Breast epithelium (tissue), 4 donors: ENCODE measurements around the gene MORN1. TPM values are rescaled to one million over a fixed set of nuclear protein-coding genes. Genes with fewer than 3 reads are reported as not detected.

ENCODE experiments used
- DNase-seq, 2 donors: peaks; one replicate each; pipeline ENCODE4 v3.0.0-alpha.2; 2019; ENCODE audit warnings: low spot score in 2 of 2
- H3K27ac ChIP-seq, 2 donors: fragments of 200-600 bp; sonication (generic) in 1 of 2; one replicate each; pipeline ENCODE4 v1.5.1; 2016 to 2019; ENCODE audit warnings: mild to moderate bottlenecking in 1 of 2
- H3K27me3 ChIP-seq, 2 donors: fragments of 200-600 bp; sonication (generic) in 1 of 2; one replicate each; pipeline versions ENCODE4 v1.5.1 to v1.6.0; 2017 to 2019; ENCODE audit warnings: control low read depth in 1 of 2, mild to moderate bottlenecking in 1 of 2
- H3K36me3 ChIP-seq: fragments of 200-600 bp; one replicate; pipeline ENCODE4 v1.5.1; 2019
- H3K4me1 ChIP-seq, 2 donors: fragments of 200-600 bp; sonication (generic); one replicate each; pipeline ENCODE4 v1.5.1; 2016 to 2019; ENCODE audit warnings: control low read depth in 1 of 2
- H3K4me3 ChIP-seq, 3 donors: fragments of 200-600 bp; sonication (generic); 1 replicate in 2 of 3; 2 replicates in 1 of 3; pipeline ENCODE4 v1.5.1; 2016 to 2019; ENCODE audit warnings: mild to moderate bottlenecking in 3 of 3, moderate library complexity in 2 of 3
- H3K9me3 ChIP-seq, 2 donors: fragments of 200-600 bp; sonication (generic) in 1 of 2; one replicate each; pipeline ENCODE4 v1.5.1; 2016 to 2019; ENCODE audit warnings: control low read depth in 1 of 2
- POLR2A ChIP-seq: fragments of 450-650 bp; IDR thresholded peaks from one replicate; pipeline ENCODE4 v1.6.1; 2016; ENCODE audit warnings: antibody characterized with exemption, mild to moderate bottlenecking, moderate library complexity
- POLR2AphosphoS5 ChIP-seq, 3 donors: sonication (generic); formaldehyde crosslinking; IDR thresholded peaks; one replicate each; pipeline ENCODE4 v1.6.1; 2017; ENCODE audit warnings: antibody characterized with exemption in 3 of 3
- intact Hi-C: fragments of 100-400 bp; cut with DNase I; formaldehyde crosslinking; loops from one replicate; pipeline ENCODE4 v1.15.1; 2023; ENCODE audit warnings: low total_unique reads
- total RNA-seq, 3 donors: library from RNA; depleted of rRNA; stranded (reverse); fragments of >200 nt; gene quantifications; one replicate each; pipeline ENCODE4 v1.1.0, GENCODE V29; 2016
- TF ChIP-seq, protein P1 (sequence below), 3 donors: fragments of 450-650 bp; IDR thresholded peaks; one replicate each; pipeline ENCODE4 v1.5.1; 2016 to 2017; ENCODE audit warnings: antibody characterized with exemption in 3 of 3, mild to moderate bottlenecking in 3 of 3, moderate library complexity in 3 of 3

Gene MORN1
- total RNA-seq, 3 donors from 2014 or later: 4.0 to 18.1 (median 17.7) TPM

GRCh38 chr1:2381741-2382620 lies 9.4 kb downstream of the MORN1 start:
- peak overlapping the region in 1 of 3 donors; percentile 2 for H3K4me3 ChIP-seq
- peak overlapping the region in 1 of 2 donors; percentile 77 for H3K27ac ChIP-seq
- peak; percentile 69 to 79 for DNase-seq
- H3K36me3 ChIP-seq: no peaks in the 10 kb centered on the region
- H3K9me3 ChIP-seq: no peaks in the 10 kb centered on the region
- H3K4me1 ChIP-seq: peaks cover 7 to 9% of the 10 kb centered on the region in 2 donors
- H3K27me3 ChIP-seq: no peaks in the 10 kb centered on the region
- intact Hi-C loops: loop anchor here (5.0 kb wide), 1 partner anchor 185 kb away; no protein-coding TSS in a partner anchor
- peak; percentile 39 to 81 (median 43) for TF ChIP-seq POLR2AphosphoS5 (IDR thresholded peaks at IDR 0.05)
- TF ChIP-seq, protein P1, sequence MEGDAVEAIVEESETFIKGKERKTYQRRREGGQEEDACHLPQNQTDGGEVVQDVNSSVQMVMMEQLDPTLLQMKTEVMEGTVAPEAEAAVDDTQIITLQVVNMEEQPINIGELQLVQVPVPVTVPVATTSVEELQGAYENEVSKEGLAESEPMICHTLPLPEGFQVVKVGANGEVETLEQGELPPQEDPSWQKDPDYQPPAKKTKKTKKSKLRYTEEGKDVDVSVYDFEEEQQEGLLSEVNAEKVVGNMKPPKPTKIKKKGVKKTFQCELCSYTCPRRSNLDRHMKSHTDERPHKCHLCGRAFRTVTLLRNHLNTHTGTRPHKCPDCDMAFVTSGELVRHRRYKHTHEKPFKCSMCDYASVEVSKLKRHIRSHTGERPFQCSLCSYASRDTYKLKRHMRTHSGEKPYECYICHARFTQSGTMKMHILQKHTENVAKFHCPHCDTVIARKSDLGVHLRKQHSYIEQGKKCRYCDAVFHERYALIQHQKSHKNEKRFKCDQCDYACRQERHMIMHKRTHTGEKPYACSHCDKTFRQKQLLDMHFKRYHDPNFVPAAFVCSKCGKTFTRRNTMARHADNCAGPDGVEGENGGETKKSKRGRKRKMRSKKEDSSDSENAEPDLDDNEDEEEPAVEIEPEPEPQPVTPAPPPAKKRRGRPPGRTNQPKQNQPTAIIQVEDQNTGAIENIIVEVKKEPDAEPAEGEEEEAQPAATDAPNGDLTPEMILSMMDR (IDR thresholded peaks at IDR 0.05): peak; percentile 84 to 96 (median 94)
- no peak for TF ChIP-seq POLR2A

DNA sequence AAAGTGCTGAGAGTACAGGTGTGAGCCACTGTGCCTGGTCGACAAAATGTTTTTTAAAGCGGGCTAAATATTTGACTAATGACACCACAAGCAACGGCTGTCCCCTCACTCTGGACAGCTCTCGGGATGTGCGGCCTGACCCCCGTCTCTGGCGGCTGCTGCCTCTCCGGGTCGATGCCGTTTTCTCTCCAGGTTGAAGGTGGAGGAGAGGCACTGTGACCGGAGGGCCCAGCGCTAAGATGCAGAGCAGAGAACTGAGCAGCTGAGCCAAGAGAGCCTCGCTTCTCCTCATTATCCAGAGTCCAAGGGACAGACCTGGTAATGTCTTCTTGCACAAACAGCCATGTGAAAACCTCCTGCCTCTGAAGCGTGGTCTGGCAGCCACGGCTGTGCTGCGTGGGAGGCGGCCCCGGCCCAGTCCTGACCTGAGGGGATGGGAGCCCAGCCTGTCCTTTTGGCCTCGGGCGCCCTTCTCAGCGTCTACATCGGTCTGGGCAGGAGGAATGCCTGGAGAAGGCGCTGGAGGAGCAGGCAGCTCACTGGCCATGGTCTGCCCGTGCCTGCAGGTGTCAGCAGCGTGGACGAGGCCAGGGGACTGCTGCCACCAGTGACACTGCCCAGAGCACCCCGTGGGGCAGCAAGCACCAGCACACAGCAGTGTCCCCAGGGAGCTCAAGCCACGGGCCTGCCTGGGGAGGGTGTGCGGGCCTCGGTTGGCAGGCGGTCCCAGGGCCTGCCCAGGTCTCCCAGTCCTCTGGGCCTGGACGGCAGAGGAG lies 10.3 kb downstream of the MORN1 start:
- peaks cover 7 to 9% of the 10 kb centered on the region in 2 donors for H3K4me1 ChIP-seq
- no peak for TF ChIP-seq POLR2AphosphoS5 (IDR thresholded peaks at IDR 0.05)
- TF ChIP-seq, protein P1 (IDR thresholded peaks at IDR 0.05): no peak
- TF ChIP-seq POLR2A: no peak
- intact Hi-C loops: loop anchor here (5.0 kb wide), 1 partner anchor 184 kb away; no protein-coding TSS in a partner anchor
- H3K9me3 ChIP-seq: no peaks in the 10 kb centered on the region
- H3K27me3 ChIP-seq: no peaks in the 10 kb centered on the region
- H3K4me3 ChIP-seq: no peak overlapping the region
- no peaks in the 10 kb centered on the region for H3K36me3 ChIP-seq
- H3K27ac ChIP-seq: peak overlapping the region in 1 of 2 donors; percentile 77
- DNase-seq: no peak

DNA sequence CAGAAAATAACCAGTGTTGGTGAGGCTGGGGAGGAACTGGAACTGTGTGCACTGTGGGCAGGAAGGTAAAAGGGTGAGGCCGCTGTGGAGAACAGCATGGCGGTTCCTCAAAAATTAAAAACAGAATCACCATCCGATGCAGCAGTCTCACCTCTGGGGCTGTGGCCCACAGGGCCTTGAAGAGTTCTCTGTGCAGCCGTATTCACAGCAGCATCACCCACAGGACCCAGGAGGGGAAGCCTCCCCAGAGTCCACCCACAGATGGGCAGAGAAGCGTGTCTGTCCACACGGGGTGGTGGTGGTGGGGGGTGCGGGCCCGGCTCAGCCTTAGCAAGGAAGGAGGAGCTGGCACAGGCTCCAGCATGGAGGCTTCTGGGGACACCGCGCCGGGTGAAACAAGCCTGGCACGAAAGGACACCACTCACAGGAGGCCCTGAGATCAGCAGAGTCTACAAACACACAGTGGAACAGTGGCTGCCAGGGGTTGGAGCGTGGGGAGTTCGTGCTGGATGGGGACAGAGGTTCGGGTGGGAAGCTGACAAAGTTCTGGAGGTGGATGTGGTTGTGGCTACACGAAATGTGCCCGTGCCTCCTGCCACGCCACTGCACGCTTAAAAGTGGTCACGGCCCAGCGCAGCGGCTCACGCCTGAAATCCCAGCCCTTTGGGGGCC lies 11.5 kb downstream of the MORN1 start:
- no peak for DNase-seq
- no peak overlapping the region for H3K27ac ChIP-seq
- no peak for TF ChIP-seq POLR2A
- TF ChIP-seq POLR2AphosphoS5 (IDR thresholded peaks at IDR 0.05): no peak
- TF ChIP-seq, protein P1 (IDR thresholded peaks at IDR 0.05): no peak
- no peaks in the 10 kb centered on the region for H3K27me3 ChIP-seq
- no peaks in the 10 kb centered on the region for H3K36me3 ChIP-seq
- H3K4me1 ChIP-seq: peaks cover 7 to 9% of the 10 kb centered on the region in 2 donors
- no peak overlapping the region for H3K4me3 ChIP-seq
- intact Hi-C loops: loop anchor here (5.0 kb wide), 1 partner anchor 183 kb away; no protein-coding TSS in a partner anchor
- no peaks in the 10 kb centered on the region for H3K9me3 ChIP-seq

- TF ChIP-seq POLR2A (no peak), POLR2AphosphoS5 (IDR thresholded peaks at IDR 0.05) (no peak)
- TF ChIP-seq, protein P1 (IDR thresholded peaks at IDR 0.05): no peak
- Histone ChIP-seq H3K4me1 (peaks cover 7 to 9% of the 10 kb centered on the region in 2 donors), H3K9me3 (no peaks in the 10 kb centered on the region), H3K4me3 (no peak overlapping the region), H3K36me3 (no peaks in the 10 kb centered on the region), H3K27me3 (no peaks in the 10 kb centered on the region), H3K27ac (no peak overlapping the region)
- intact Hi-C loops: no loop called here
- DNase-seq: no peak
Measured at GRCh38 chr1:2378956-2379732, 12.2 kb downstream of the MORN1 start.
